Occipital lobe (tissue), 2 donors: ENCODE measurements around the gene NEURL1B. TPM values are rescaled to one million over a fixed set of nuclear protein-coding genes. Genes with fewer than 3 reads are reported as not detected.
A peak's percentile ranks its signal among the peaks of the same experiment; 100 is the strongest.
"Not testable (repeated sequence)": the region's sequence is repeated elsewhere in the genome, so short reads cannot be mapped to it uniquely, and the experiment has no call there.

Experiments used
- DNase-seq: peaks from one replicate; lab custom pipeline; 2025; lab: John Stamatoyannopoulos, UW
- total RNA-seq: library from RNA; depleted of rRNA; stranded (reverse); fragments of >200 nt; gene quantifications from one replicate; pipeline ENCODE4 v1.2.3, GENCODE V29; 2014

The NEURL1B gene
- total RNA-seq, 1 donor from 2014 or later = 19.2 TPM

DNA sequence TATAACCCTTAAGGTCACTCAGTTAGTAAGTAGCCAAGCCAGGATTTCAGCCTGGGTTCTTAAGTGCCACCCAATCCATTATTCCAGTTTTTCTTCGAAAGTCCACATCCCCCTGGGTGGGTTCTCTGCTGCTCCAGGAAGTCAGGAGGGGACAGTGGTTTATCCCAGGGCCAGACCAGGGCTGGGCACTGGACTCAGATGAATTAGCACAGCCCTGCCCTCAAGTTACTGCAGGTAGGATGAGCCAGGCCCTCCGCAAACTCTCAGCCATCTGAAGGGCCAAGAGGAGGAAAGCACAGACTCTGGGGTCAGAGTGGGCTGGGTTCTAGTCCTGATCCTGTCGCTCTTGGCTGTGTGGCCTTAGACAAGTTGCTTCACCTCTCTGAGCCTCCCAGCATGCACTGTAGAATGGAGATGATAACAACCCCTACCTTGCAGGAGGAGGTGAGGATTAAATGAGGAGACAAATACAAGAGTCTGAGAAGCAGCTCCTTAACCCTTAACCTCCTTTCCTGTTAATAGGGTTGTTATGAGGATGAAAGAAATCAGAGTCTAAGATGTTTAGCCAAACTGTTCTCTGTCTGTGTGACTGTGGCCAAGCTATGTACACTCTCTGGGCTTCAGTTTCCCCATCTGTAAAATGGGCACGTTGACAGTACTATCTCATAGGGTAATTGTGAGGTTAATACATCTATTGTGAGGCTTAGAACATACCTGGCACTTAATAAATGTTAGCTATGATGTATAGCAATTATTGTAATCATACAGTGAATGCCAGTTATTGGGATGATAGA, 6.8 kb upstream of the NEURL1B start:
- no peak for DNase-seq

DNA sequence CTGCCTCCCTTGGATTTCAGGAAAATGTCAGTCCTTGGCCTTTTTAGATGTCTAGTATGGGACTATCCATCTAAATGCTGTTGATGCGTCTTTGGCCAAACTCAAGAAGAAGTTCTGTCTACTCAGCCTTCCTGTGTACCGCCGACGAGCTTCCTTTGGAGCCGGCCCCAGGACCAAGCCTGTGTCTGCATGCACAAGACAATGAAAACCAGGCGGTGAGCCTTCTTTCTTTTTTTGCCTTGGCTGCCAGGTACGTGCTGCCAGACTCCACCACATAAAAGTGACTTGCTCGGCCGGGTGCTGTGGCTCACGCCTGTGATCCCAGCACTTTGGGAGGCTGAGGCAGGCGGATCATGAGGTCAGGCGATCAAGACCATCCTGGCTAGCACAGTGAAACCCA, 6.0 kb upstream of the NEURL1B start:
- DNase-seq = no peak

DNA sequence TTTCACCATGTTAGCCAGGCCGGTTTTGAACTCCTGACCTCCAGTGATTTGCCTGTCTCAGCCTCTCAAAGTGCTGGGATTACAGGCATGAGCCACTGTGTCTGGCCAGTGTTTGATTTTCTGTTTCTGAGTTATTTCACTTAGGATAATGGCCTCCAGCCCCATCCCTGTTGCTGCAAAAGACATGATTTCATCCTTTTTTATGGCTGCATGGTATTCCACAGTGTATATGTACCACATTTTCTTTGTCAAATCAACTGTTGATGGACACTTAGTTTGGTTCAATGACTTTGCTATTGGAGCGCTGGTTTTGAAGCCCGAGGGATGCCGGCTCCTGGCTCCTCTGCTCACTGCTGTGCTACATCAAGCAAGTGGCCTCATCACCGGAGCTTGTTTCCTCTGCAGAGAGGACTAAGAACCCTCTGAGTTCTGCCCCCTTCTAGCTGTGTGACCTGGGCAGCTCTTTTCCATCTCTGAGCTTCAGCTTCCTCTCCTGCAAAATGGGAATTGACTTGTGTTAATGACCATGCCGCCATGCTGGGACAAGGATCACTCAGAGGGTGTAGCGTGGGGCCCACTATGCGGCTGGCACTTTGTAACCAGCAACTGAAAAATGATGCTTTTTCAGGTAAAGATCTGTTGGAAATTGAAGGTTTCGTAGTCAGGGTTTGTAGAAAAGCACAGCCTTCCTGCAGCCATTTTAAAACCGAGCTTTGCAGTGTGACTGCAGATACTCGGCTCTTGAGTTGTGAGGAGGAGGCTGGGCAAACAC, 4.6 kb upstream of the NEURL1B start:
- DNase-seq = no peak

DNA sequence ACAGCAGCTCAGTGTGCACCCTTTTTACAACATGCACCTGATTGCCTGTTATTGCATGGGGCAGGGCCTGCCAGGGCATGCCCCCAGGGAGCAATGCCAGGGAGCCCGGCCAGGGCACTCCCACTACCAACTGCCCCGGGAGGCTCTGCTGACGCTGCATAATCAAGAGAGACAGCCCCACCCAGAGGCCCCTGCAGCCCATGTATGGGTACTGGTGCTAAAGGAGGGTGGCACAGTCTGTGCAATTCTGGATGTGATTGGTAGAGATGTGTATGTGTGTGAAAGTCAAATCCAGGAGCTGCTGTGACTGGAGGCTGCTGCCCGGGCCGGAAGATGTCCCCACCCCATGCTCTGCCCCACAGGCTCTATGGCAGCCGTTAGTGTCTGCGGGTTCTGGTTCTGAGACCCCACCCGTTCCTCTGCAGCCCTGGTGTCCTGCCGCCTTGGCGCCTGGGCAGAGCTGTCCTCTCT, 3.9 kb upstream of the NEURL1B start:
- DNase-seq = no peak

DNA sequence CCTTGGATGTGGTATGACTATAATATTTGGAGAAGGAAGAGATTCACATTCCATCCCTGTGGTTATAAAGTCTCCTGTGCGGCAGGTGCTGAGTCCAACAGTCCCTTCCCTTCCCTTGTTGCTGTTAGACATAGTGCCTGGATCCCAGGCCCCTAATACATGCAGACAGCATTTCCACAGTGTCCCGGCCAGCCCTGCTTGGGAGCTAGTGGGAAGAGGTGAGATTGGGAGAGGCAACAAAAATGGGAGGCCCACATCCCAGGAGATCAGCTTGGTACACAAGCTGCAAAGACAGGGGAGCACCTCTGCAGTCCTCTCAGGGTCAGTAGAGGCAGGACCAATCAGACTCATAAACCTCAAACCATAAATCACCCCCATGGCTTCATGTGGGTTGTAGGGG, 3.3 kb upstream of the NEURL1B start:
- no peak for DNase-seq

DNA sequence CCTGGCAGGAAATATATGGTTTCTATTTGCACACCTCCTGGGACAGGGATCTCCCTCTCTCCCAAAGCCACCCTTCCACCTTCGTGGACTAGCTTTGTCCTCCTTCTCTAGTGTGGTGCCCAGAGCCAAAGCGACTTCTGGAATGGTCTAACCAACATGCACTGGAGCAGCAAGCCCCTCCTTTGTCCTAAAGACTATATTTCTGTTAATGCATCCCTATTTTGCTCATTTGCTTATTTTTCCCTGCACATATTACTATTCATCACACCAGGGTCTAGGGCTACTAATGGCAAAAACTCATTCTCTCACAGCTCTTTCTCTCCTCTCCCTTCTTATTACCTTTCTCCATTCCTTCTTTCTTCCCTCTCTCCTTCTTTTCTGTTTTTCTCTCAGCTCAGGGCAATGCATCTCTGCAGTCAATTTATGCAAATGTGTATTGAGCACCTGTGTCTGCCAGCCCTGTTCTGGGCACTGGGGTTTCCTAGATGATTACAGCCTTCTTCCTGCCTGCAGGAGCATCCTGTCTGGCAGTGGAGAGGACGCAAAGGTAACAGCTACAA, 2.8 kb upstream of the NEURL1B start:
- DNase-seq = no peak

DNA sequence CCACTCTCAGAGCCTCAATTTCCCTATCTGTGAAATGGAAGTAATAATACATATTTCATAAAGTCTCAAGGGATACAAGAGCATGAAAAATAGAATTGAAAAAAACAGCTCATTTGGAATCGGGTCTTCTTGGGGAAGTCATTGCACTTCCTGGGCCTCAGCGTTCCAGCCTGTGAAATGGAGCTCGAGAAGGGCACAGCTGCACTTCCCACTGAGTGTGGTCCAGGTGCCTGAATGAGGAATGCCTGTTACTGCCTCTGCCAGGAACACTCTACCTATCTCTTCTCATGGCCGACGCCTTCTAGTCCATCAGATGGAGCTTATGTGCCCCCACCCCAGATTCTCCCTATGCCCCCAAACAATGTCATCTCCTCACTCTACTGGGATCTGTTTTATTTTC, 924 bp upstream of the NEURL1B start:
- no peak for DNase-seq

DNA sequence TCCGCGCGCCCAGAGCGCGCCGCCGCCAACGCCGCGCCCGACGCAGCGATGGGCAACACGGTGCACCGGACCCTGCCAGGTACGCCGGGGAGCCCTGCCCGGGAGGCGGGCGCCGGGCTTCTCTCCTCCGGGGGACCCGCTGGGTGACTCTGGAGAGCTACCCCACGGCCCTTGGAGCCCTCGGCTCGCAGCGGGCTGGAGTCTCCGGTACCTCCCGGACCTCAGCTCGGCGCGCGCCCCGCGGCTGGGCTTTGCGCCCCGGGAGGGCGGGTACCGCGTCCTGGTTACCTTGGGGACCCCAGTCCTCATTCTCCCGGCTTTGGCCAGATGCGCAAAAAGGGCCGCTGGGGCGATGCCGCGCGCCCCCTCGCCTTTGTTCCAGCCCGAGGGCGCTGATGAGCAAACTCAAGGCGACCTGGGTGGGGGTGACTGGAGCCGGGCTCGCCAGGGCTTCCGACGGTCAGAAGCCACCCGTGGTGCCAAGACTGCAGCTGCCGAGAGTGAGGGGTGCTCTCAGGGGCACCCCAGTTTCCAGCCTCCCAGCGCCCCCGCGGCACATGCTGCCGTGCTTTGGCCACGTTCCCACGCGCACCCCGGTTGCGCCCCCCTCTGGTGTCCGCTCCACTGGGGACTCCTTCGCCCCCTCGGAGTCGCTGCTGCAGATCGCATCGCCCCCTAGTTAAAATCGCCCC, 442 bp downstream of the NEURL1B start:
- DNase-seq = no peak

DNA sequence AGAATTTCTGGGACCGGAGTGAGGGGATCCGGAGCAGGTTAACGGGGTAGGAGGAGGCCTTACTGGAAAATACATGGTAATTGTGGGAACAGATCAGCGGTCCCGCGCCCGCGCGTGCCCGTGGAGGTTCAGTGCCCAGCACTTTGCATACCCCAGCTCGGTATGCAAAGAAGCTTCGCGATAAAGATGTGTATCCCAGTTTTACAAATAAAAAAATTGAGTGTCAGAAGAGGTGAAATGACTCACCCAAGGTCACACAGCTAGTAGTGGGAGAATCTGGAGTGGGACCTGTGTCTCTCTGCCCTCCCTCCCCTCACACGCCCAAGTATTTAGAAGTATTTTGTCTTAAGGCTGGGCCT, 967 bp downstream of the NEURL1B start:
- no peak for DNase-seq

DNA sequence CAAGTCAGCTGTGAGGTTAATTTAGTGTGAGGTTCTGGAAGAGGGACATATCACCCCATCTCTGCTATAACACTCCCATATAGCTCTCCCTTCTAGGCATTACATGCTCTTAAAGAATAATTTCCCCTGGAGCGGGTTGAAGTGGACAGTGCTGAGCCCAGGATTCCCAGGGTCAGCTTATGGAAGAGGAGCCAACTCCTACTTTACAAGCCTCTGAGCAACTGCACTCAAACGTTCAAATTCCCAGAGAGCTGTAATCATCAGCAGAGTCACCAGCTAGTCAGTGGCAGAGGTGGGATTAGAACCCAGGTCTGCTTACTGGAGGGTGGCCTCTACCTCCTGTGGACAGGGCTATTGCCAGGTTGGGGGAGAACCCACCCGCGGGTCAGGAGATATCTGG, 1.4 kb downstream of the NEURL1B start:
- no peak for DNase-seq

DNA sequence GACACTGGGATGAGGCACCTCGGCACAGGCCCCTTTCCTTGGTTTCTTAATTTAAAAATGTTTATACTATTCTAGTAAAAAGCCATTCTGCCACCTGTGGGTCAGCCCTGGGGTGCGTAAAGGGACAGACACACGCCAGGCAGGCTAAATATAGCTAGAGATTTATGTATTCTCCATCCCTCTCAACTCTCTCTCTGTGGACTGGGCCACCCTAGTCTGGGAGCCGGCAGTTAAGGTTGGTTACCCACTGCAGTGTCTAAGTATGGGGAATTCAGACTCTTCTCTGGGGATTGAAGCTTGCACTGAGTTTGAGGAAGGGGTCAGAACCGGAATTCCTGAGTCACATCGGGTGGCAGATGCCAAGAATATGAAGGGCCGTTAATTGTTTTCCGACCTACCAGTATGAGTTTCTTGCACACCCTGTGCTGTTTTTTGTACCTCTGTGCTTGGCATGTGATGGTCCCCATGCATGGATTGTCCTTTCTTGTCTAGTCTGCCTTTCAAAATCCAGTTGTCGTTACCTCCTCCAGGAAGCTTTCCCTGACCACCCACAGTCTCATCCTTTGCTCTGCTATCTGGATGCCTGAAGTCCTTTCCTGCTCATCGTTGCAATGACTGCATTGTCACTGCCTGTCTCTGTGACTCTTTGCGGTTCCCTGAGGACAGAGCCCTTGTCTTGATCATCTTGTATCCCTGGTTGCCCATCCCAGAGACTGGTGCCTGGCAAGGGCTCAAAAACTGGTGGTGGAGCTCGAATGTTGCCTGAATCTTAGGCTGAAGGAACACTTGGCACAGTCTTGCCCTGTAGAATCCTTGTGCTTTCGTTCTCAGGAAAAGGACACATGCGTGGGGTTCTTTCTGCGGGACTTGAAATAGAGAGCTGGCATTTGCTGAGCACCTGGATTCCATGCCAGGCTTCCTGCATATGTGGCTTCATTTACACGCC, 2.1 kb downstream of the NEURL1B start:
- DNase-seq = peak; percentile 26

DNA sequence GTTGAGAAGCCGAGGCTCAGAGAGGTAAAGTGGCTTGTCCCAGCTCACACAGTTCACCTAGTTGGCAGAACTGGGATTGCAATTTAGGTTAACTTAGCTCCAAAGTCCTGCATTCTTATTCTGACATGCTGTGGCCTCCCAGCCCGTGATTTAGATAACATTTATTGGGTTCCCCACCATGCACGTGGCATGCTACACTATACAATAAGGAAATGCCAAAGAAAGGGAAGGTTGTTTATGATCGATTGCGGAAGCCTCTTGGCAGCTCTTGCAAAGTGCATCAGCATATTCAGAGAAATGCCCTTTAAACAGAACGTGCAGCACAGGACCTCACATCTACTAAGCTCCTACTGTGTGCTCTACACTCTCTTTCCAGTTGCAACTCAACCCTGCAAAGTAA, 3.2 kb downstream of the NEURL1B start:
- no peak for DNase-seq

DNA sequence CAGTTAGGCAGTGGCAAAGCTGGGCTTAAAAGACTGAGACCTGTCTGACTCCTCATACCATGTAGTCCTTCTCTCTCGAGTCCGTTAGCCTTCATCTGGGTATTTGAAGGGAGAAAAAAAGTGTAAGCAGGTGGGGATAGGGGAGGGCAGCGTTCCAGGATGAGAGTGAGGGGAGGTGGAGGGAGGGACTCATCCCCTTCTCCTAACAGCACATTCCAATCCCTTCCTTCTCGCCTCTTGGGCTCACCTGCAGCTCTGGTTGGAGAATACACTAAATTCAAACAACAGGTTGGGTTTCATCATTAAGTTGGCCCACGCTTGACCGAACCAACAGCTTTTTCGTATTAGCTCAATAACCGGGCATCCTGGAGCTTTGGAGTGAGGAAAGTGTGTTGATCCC, 3.6 kb downstream of the NEURL1B start:
- DNase-seq = no peak

DNA sequence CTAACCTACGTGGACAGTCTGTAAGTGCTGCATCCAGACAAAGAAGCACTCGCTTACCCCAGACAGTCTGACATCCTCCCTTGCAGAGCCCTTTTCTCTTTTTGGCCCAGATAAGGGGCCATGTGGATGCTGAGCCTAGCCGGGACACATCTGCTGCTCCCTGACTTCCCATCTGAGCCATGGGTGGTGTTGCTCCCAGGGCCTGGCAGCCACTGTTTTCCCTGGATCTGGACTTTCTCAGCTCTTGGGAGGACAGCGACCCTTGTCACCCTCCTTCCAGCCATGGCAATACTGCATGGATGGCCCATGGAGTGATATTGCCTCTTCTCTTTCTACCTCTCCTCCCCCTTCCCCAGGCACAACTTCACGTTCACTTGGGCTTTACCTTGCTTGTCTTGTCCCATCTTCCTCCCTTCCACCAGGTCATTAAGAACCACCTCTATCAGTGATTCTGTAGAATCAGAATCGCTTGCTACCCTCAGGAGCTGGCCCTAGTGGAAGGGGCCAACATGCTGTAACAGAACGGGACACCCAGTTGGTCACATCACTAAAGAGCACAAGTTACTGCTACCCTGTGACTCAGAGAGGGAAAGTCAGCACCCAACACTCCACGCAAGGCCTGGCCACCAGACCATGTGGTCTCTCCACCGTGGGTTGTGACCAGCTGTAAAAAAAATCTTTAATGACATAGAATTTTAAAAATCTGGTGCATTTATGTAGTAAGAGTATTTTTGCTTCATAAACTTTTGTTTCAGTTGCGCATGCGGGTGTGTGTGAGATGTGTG, 4.4 kb downstream of the NEURL1B start:
- no peak for DNase-seq

DNA sequence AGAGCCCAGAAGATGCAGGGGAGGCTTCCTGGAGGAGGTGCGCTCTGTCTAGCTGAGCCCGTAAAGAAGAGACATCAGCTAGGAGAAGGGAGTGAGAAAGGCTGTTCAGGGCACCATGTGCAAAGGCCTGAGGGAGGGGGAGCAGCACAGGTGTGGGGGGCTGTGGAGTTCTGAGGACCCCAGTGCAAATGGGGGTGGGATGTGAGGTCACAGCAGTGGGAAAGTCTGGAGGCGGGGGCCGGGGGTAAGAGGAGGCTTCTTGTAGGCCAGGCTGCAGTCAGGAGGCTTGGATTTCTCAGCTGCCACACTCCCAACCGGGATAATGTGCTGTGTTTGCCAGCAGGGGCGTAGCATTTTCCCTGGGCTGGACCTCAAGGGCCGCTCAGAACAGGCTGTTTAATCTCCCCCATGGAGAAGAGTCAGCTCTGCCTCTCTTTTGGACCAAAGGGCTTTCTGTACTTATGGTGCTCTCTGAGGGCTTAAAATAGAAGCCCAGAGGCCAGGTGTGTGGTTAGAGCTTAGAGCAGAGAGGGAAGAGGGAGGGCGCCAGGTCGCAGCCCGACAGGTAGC, 5.7 kb downstream of the NEURL1B start:
- no peak for DNase-seq

DNA sequence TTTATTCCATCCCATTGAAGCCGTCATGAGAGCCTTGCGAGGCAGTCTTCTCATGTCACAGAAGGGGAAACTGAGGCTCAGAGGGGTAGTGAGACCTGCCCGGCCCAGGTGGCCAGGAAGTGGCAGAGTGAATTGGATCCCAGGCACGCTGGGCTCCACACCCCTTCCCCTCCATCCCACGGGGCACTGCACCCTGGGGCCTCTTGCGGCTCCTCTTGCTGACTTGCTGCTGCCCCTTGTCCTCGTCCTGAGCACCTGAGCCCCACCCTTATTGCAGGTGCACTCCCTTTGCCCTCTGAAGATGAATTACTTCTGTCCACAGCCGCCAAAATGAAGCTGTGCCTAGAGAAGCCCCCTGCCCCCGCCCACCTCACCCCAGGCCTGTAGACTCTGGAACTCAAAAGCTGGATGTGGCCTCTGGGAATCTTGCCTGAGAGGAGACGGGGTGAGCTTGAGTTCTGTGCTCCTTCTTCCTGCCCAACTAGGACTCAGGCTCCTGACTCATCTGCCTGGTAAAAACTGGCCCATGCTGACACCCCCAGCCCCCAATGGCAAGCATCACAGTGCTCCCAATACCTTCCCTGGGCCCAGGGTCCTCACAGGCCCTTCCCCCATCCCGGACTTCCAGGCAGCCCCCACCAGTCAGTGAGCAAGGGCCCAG, 6.4 kb downstream of the NEURL1B start:
- no peak for DNase-seq

DNA sequence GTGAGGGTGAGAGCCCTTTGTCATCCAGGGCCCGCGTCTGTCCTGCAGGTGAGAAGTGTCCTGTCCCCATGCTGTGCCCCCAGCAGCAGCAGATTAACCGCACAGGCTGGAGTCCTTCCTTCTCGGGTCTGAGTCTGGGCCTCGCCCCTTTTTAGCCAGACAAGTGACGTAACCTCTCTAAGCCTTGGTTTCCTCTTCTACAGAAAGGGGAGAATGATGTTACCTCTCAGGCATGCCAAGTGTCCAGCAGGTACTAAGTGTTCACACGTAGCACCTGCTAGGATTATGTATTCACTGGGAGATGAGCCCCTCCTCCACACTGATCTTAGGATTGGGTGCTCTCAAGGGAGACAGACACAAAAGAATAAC, 6.9 kb downstream of the NEURL1B start:
- DNase-seq = no peak

DNA sequence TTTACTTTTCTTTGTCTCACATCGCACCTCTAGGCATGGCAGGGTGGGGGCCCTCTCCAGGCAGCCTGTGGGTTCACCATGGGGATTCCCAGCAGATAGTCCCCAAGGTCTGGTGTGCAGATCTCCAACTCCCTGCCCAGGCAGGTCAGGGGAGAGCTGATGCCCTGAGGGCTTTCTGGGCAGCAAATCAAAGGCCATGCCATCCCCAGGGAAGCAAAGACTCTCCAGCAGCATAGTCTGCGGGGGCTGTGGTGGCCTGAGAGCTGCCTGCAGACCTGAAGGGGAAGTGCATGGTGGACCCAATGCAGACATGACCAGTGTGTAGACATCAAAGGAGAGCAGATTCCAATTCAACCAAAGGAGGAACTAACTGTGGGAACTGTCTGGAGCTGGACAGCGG, 7.7 kb downstream of the NEURL1B start:
- no peak for DNase-seq

DNA sequence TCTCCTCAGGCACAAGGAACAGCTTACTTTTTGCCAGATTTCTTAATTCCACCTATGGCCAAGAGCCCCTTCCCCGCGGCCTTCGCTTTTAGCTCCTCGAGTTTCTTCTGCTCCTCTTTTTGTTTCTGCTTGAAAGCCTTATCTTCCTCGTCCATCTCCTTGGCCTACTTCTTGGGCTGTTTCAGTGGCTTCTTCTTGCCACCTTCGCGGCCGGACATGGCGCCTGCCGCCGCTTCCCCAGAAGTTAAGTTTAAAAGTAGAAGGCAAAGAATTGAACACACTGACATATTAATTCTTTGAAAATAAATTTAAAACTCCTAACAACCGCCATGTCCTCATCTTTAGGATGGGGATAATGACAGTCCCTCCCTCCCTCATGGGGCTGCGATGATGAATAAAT, 15.4 kb downstream of the NEURL1B start:
- not testable (repeated sequence) for DNase-seq
